ENCODE results near the gene EPN1.

DNA sequence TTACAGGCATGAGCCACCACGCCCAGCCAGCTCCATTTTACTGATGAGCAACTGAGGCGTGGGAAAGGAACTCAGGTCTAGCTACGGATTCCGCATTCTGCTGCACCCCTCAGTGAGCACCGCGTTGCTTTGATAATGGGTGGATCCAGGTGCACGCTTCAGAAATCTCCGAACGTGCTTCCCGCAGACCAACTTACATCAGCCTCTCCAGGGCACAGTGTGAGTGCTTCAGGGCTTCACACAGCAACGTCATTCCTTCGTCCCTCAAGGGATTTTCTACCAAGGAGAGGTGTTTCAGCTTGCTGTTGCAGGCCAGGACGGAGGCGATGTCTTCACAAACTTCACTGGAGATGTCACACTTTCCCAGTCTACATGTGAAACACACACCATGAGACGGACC lies 41.5 kb downstream of the EPN1 start:
- TF ChIP-seq, protein P1, sequence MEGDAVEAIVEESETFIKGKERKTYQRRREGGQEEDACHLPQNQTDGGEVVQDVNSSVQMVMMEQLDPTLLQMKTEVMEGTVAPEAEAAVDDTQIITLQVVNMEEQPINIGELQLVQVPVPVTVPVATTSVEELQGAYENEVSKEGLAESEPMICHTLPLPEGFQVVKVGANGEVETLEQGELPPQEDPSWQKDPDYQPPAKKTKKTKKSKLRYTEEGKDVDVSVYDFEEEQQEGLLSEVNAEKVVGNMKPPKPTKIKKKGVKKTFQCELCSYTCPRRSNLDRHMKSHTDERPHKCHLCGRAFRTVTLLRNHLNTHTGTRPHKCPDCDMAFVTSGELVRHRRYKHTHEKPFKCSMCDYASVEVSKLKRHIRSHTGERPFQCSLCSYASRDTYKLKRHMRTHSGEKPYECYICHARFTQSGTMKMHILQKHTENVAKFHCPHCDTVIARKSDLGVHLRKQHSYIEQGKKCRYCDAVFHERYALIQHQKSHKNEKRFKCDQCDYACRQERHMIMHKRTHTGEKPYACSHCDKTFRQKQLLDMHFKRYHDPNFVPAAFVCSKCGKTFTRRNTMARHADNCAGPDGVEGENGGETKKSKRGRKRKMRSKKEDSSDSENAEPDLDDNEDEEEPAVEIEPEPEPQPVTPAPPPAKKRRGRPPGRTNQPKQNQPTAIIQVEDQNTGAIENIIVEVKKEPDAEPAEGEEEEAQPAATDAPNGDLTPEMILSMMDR (IDR thresholded peaks at IDR 0.05): no peak
- TF ChIP-seq POLR2A (IDR thresholded peaks at IDR 0.05): no peak
